PC-9 (cell line): ENCODE measurements around the gene A1BG. TPM values are rescaled to one million over a fixed set of nuclear protein-coding genes. Genes with fewer than 3 reads are reported as not detected.

ENCODE experiments used
- BruUV-seq: library from RNA; stranded (reverse); fragments of 400-500 nt; replicated peaks from 2 replicates; lab custom pipeline; 2021; lab: Mats Ljungman, UMichigan
- CTCF ChIA-PET: fragments of 300-600 bp; sonication (Branson Sonifier 250); formaldehyde crosslinking; loops from one replicate; lab custom pipeline; 2022; ENCODE audit warnings: antibody characterized with exemption; lab: Charles Lee
- POLR2A ChIA-PET: fragments of 300-600 bp; sonication (Branson Sonifier 250); formaldehyde crosslinking; loops from one replicate; lab custom pipeline; 2022; ENCODE audit warnings: antibody characterized with exemption; ENCODE audit not compliant: unreplicated experiment; lab: Charles Lee
- DNase-seq, 2 experiments: peaks; one replicate each; pipeline versions ENCODE4 v3.0.0 to v3.0.0-alpha.2; 2015 to 2022; ENCODE audit warnings: mixed read lengths in 1 of 2
- H2AFZ ChIP-seq: fragments of 200-600 bp; sonication (generic); 2 replicates; pipeline ENCODE4 v1.8.1; 2017; ENCODE audit warnings: antibody characterized with exemption
- H3F3A ChIP-seq: fragments of 200-600 bp; sonication (generic); 2 replicates; pipeline ENCODE4 v1.8.1; 2017; ENCODE audit warnings: antibody characterized with exemption, mild to moderate bottlenecking, low read depth; ENCODE audit not compliant: insufficient read depth
- H3K27ac ChIP-seq: fragments of 200-600 bp; sonication (generic); 2 replicates; pipeline ENCODE4 v1.6.1; 2016; ENCODE audit warnings: mixed run types
- H3K27me3 ChIP-seq: fragments of 200-600 bp; sonication (generic); 2 replicates; pipeline ENCODE4 v1.6.1; 2016; ENCODE audit warnings: low read depth, mixed run types; ENCODE audit not compliant: insufficient read depth
- H3K36me3 ChIP-seq: fragments of 200-600 bp; sonication (generic); 2 replicates; pipeline ENCODE4 v1.6.1; 2016; ENCODE audit warnings: low read depth, mixed run types
- H3K4me1 ChIP-seq: fragments of 200-600 bp; sonication (generic); replicated peaks from 2 replicates; pipeline ENCODE4 v1.6.1; 2016; ENCODE audit warnings: mixed run types; ENCODE audit not compliant: insufficient read depth
- H3K4me2 ChIP-seq: fragments of 200-600 bp; sonication (generic); 2 replicates; pipeline ENCODE4 v1.6.1; 2017; ENCODE audit warnings: mixed run types
- H3K4me3 ChIP-seq: fragments of 200-600 bp; sonication (generic); 2 replicates; pipeline ENCODE4 v1.6.1; 2016; ENCODE audit warnings: mixed run types
- H3K79me2 ChIP-seq: fragments of 200-600 bp; sonication (generic); 2 replicates; pipeline ENCODE4 v1.6.1; 2017; ENCODE audit warnings: low read depth, mixed run types
- H3K9me2 ChIP-seq: fragments of 200-600 bp; sonication (generic); 2 replicates; pipeline ENCODE4 v1.8.1; 2017; ENCODE audit warnings: mild to moderate bottlenecking; ENCODE audit not compliant: insufficient read depth
- H3K9me3 ChIP-seq: fragments of 200-600 bp; sonication (generic); 2 replicates; pipeline ENCODE4 v1.8.1; 2016; ENCODE audit warnings: low read depth; ENCODE audit not compliant: insufficient read depth
- H4K20me1 ChIP-seq: fragments of 200-600 bp; sonication (generic); 2 replicates; pipeline ENCODE4 v1.8.1; 2017; ENCODE audit not compliant: insufficient read depth
- EZH2 ChIP-seq: fragments of 200-600 bp; sonication (generic); IDR thresholded peaks from 2 replicates; pipeline ENCODE4 v1.8.0; 2017; ENCODE audit warnings: antibody characterized with exemption, low read depth
- intact Hi-C: fragments of 100-400 bp; cut with micrococcal nuclease; formaldehyde crosslinking; loops from one replicate; pipeline ENCODE4 v1.10.0; 2022; ENCODE audit not compliant: unreplicated experiment
- total RNA-seq: library from RNA; stranded (reverse); gene quantifications from 2 replicates; pipeline ENCODE4 v1.2.3, GENCODE V29; 2021
- TF ChIP-seq, protein P1 (sequence below): fragments of 200-600 bp; sonication (generic); conservative IDR thresholded peaks from 2 replicates; pipeline ENCODE4 v1.6.1; 2017; ENCODE audit warnings: mixed run types, antibody characterized with exemption, mild to moderate bottlenecking, moderate library complexity

Gene A1BG
- total RNA-seq, 1 experiment from 2014 or later: 2.5 TPM

DNA sequence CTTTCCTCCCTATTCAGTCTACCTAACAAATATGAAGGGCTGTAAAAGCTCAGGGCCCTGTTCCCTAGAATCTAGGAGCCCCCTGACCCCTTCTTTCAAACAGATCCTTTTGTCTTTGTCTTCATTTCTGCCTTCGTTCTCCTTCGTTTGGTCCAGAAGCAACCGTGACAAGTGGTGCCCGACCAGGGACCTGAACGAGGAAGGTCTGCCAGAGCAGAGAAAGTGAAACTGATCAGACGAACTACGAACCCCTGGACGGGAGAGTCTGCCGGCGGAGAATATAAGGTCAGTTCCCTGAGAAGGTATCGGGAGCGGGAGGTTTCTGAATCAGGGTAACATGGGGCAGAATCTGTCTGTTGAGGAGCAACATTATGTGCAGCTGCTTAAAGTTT, 47.4 kb downstream of the A1BG start:
- Histone ChIP-seq H3K79me2 (peaks cover 18% of the 10 kb centered on the region), H3K36me3 (no peaks in the 10 kb centered on the region), H3K4me1 (peaks cover 6% of the 10 kb centered on the region), H3K4me2 (peak overlapping the region; percentile 97), H3K9me2 (no peaks in the 10 kb centered on the region), H3K27ac (no peak overlapping the region), H4K20me1 (no peaks in the 10 kb centered on the region), H3K27me3 (no peaks in the 10 kb centered on the region), H3K9me3 (no peaks in the 10 kb centered on the region), H3F3A (no peaks in the 10 kb centered on the region; the same call in 1 of the 2 replicates), H2AFZ (peak overlapping the region; percentile 94), H3K4me3 (peak overlapping the region; percentile 94)
- POLR2A ChIA-PET: no interaction called here
- peak in 1 of 2 experiments; percentile 6 for DNase-seq
- intact Hi-C loops: loop anchor here (1.0 to 2.0 kb wide), 3 partner anchors 21 to 747 kb away; partner anchors contain the start of genes ZNF550, ZNF8 and ZSCAN22
- CTCF ChIA-PET: no interaction called here
- no peak for TF ChIP-seq EZH2
- TF ChIP-seq, protein P1, sequence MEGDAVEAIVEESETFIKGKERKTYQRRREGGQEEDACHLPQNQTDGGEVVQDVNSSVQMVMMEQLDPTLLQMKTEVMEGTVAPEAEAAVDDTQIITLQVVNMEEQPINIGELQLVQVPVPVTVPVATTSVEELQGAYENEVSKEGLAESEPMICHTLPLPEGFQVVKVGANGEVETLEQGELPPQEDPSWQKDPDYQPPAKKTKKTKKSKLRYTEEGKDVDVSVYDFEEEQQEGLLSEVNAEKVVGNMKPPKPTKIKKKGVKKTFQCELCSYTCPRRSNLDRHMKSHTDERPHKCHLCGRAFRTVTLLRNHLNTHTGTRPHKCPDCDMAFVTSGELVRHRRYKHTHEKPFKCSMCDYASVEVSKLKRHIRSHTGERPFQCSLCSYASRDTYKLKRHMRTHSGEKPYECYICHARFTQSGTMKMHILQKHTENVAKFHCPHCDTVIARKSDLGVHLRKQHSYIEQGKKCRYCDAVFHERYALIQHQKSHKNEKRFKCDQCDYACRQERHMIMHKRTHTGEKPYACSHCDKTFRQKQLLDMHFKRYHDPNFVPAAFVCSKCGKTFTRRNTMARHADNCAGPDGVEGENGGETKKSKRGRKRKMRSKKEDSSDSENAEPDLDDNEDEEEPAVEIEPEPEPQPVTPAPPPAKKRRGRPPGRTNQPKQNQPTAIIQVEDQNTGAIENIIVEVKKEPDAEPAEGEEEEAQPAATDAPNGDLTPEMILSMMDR: no peak
- BruUV-seq: no TSS peak

DNA sequence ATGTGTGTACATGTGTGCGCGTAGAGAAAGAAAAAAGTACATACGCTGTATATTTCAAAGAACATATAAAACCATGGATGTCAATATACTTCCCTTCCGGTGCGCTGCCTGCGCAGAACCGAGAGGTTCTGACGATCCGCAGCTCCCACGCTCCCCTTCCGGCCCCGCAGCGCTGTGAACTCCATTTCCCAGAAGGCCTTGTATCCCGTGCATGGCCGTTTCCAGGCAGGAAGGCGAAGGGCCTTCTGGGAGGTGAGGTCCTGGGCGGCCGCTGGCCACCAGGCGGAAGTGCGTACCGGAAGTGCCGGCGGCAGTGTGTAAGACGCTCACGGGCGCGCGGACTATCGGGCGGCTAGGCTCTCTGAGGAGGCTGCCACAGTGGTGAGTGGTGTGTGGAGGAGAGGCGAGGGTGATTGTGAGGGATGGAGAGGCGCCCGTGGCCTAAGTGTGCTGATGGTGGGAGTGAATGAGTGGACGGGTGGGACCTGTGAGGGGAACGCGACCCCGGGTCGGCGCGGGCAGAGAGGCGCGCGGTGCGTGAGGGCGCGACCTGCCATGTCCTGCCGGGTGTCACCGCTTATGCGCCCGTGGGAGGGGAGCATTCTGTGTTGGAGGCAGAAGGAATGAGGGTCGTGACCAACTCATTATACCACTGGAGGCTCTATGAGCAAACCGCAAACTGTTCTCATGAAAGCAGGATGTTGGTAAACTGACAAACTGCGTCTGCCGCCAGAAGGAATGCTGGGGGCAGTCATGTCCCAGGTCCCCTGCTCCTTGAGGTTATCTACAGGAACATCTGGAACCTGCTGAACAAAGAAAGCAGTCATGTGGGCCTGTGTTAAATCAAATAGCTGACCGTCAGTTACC, 48.0 kb downstream of the A1BG start, which contains the start of gene ERVK3-1:
ERVK3-1 (plus strand) TSS at position 313 of the 867 bp plus-strand sequence. CDS start 6,792 bp downstream, outside the sequence.
- peak within 1 kb of the TSS; percentile 94 for H2AFZ ChIP-seq
- no peak within 1 kb of the TSS for H3K27ac ChIP-seq
- intact Hi-C loops: loop anchor here (1.0 to 2.0 kb wide), 3 partner anchors 22 to 746 kb away; partner anchors contain the start of genes ZNF550, ZNF8 and ZSCAN22
- no peaks in the 10 kb centered on the region for H4K20me1 ChIP-seq
- peak within 1 kb of the TSS; percentile 97 for H3K4me2 ChIP-seq
- no peaks in the 10 kb centered on the region for H3K27me3 ChIP-seq
- TF ChIP-seq, protein P1: no peak
- no peak for TF ChIP-seq EZH2
- H3K79me2 ChIP-seq: peaks cover 18% of the 10 kb centered on the region
- no TSS peak for BruUV-seq
- ChIA-PET CTCF (no interaction called here), POLR2A (interaction anchor here (0.5 to 1.0 kb wide), 5 partner anchors 22 to 559 kb away, joined by 3 to 20 read pairs (median 4); partner anchors contain the start of genes ZNF776 and ZSCAN22)
- H3K4me1 ChIP-seq: peaks cover 6% of the 10 kb centered on the region
- H3K4me3 ChIP-seq: peak within 1 kb of the TSS; percentile 94
- no peaks in the 10 kb centered on the region for H3K9me3 ChIP-seq
- H3F3A ChIP-seq: no peaks in the 10 kb centered on the region; the same call in 1 of the 2 replicates
- H3K9me2 ChIP-seq: no peaks in the 10 kb centered on the region
- H3K36me3 ChIP-seq: no peaks in the 10 kb centered on the region
- DNase-seq: peak; percentile 87 to 91

DNA sequence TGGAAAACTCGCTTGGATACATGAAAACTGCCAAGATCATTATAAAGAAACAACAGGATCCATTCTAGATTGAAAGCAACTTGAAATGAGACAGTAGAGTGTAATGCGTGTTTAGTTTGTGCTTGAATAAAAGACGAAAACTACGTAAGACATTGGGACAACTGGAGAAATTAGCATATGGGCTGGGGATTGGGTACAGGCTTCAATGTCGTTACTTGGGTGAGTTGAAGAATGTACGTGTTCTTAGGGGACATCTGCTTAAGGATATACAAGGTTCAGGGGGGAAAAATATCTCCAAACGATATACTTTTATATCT, 48.6 kb downstream of the A1BG start:
- Histone ChIP-seq H2AFZ (peak overlapping the region; percentile 78), H3K36me3 (no peaks in the 10 kb centered on the region), H3K4me2 (peak overlapping the region; percentile 97), H4K20me1 (no peaks in the 10 kb centered on the region), H3K9me2 (no peaks in the 10 kb centered on the region), H3K27me3 (no peaks in the 10 kb centered on the region), H3K79me2 (peaks cover 18% of the 10 kb centered on the region), H3F3A (no peaks in the 10 kb centered on the region; the same call in 1 of the 2 replicates), H3K27ac (no peak overlapping the region), H3K4me3 (peak overlapping the region; percentile 94), H3K4me1 (peaks cover 6% of the 10 kb centered on the region), H3K9me3 (no peaks in the 10 kb centered on the region)
- BruUV-seq: no TSS peak
- ChIA-PET POLR2A (interaction anchor here (0.5 to 1.0 kb wide), 5 partner anchors 22 to 558 kb away, joined by 3 to 20 read pairs (median 4); partner anchors contain the start of genes ZNF776 and ZSCAN22), CTCF (no interaction called here)
- DNase-seq: no peak
- TF ChIP-seq EZH2: no peak
- TF ChIP-seq, protein P1: no peak
- intact Hi-C loops: loop anchor here (1.0 to 2.0 kb wide), 3 partner anchors 22 to 745 kb away; partner anchors contain the start of genes ZNF550, ZNF8 and ZSCAN22
